CD14-positive monocyte (primary cell): ENCODE results near the gene RAVER1. TPM values are rescaled to one million over a fixed set of nuclear protein-coding genes. Genes with fewer than 3 reads are reported as not detected.

Experiments used
- DNase-seq, 3 donors: peaks; one replicate each; pipeline ENCODE4 v3.0.0-alpha.2; 2011 to 2022
- H2AFZ ChIP-seq: 2 replicates; pipeline ENCODE4 v1.6.0; 2012; ENCODE audit warnings: mild to moderate bottlenecking, low read depth, low read length, inconsistent platforms; ENCODE audit not compliant: insufficient read depth, poor library complexity, severe bottlenecking
- H3K27ac ChIP-seq, 2 donors: 1 replicate in 1 of 2; 2 replicates in 1 of 2; pipeline ENCODE4 v1.5.1; 2012 to 2013; ENCODE audit warnings: low read length in 2 of 2, control low read depth in 1 of 2, inconsistent platforms in 1 of 2, low read depth in 1 of 2, mild to moderate bottlenecking in 1 of 2
- H3K27me3 ChIP-seq, 2 donors: one replicate each; pipeline versions ENCODE4 v1.6.0 to v1.6.1; 2011 to 2013; ENCODE audit warnings: low read length in 2 of 2; ENCODE audit not compliant: control insufficient read depth in 2 of 2, insufficient read depth in 2 of 2
- H3K36me3 ChIP-seq, 2 donors: replicated peaks in 1 of 2; 1 replicate in 1 of 2; 2 replicates in 1 of 2; pipeline versions ENCODE4 v1.5.1 to v1.6.1; 2012 to 2013; ENCODE audit warnings: low read length in 2 of 2, control low read depth in 1 of 2, inconsistent platforms in 1 of 2, mild to moderate bottlenecking in 1 of 2; ENCODE audit not compliant: insufficient read depth in 2 of 2, control insufficient read depth in 1 of 2
- H3K4me1 ChIP-seq, 2 donors: 1 replicate in 1 of 2; 2 replicates in 1 of 2; pipeline versions ENCODE4 v1.5.1 to v1.6.1; 2012 to 2013; ENCODE audit warnings: low read length in 2 of 2, control low read depth in 1 of 2, inconsistent platforms in 1 of 2, mild to moderate bottlenecking in 1 of 2, moderate library complexity in 1 of 2; ENCODE audit not compliant: insufficient read depth in 2 of 2, control insufficient read depth in 1 of 2
- H3K4me2 ChIP-seq: replicated peaks from 2 replicates; pipeline ENCODE3; 2012; ENCODE audit warnings: low read length, moderate library complexity, mild to moderate bottlenecking; ENCODE audit not compliant: poor library complexity, severe bottlenecking; ENCODE audit errors: extremely low read depth
- H3K4me3 ChIP-seq, 3 experiments: fragments of 200-600 bp in 1 of 3; sonication (generic) in 1 of 3; replicated peaks in 1 of 3; 1 replicate in 2 of 3; 2 replicates in 1 of 3; pipeline ENCODE4 v1.5.1; 2011 to 2013; ENCODE audit warnings: low read length in 3 of 3, mild to moderate bottlenecking in 3 of 3, control low read depth in 2 of 3, low read depth in 2 of 3, inconsistent platforms in 1 of 3, moderate library complexity in 1 of 3
- H3K79me2 ChIP-seq: 2 replicates; pipeline ENCODE4 v1.6.0; 2012; ENCODE audit warnings: mild to moderate bottlenecking, control low read depth, inconsistent platforms, low read length, moderate library complexity; ENCODE audit not compliant: insufficient read depth
- H3K9ac ChIP-seq: 2 replicates; pipeline ENCODE4 v1.6.0; 2017; ENCODE audit warnings: low read length, mild to moderate bottlenecking; ENCODE audit not compliant: insufficient read depth, poor library complexity, severe bottlenecking
- H3K9me3 ChIP-seq, 2 donors: replicated peaks in 1 of 2; 1 replicate in 1 of 2; 2 replicates in 1 of 2; pipeline versions ENCODE4 v1.5.1 to v1.6.1; 2012 to 2013; ENCODE audit warnings: low read length in 2 of 2, control low read depth in 1 of 2; ENCODE audit not compliant: control insufficient read depth in 1 of 2, insufficient read depth in 1 of 2
- H4K20me1 ChIP-seq: 2 replicates; pipeline ENCODE4 v1.6.0; 2012; ENCODE audit warnings: mild to moderate bottlenecking, low read length, control low read depth, moderate library complexity; ENCODE audit not compliant: insufficient read depth
- H3K27ac Mint-ChIP-seq, 7 donors: one replicate each; pipeline ENCODE4 v1.8.0; 2020; ENCODE audit warnings: mild to moderate bottlenecking in 7 of 7, mixed read lengths in 7 of 7, moderate library complexity in 6 of 7, inconsistent platforms in 2 of 7
- H3K27me3 Mint-ChIP-seq, 3 donors: one replicate each; pipeline ENCODE4 v1.8.0; 2021 to 2022; ENCODE audit warnings: low read depth in 3 of 3, mild to moderate bottlenecking in 3 of 3, mixed read lengths in 3 of 3, moderate library complexity in 3 of 3, inconsistent platforms in 1 of 3
- H3K36me3 Mint-ChIP-seq, 2 donors: one replicate each; pipeline ENCODE4 v1.8.0; 2020; ENCODE audit warnings: mixed read lengths in 2 of 2, inconsistent platforms in 1 of 2, mild to moderate bottlenecking in 1 of 2
- H3K4me1 Mint-ChIP-seq: one replicate; pipeline ENCODE4 v1.8.0; 2020; ENCODE audit warnings: mild to moderate bottlenecking, mixed read lengths
- H3K4me3 Mint-ChIP-seq, 2 donors: one replicate each; pipeline ENCODE4 v1.8.0; 2020; ENCODE audit warnings: mild to moderate bottlenecking in 2 of 2, mixed read lengths in 2 of 2, moderate library complexity in 1 of 2
- H3K9me3 Mint-ChIP-seq, 7 donors: one replicate each; pipeline ENCODE4 v1.8.0; 2020 to 2022; ENCODE audit warnings: mixed read lengths in 7 of 7, mild to moderate bottlenecking in 6 of 7, moderate library complexity in 6 of 7, inconsistent platforms in 2 of 7
- CTCF ChIP-seq: fragments of 200-600 bp; IDR thresholded peaks from one replicate; pipeline ENCODE4 v1.8.0; 2022; ENCODE audit warnings: antibody characterized with exemption, mild to moderate bottlenecking
- WGBS: methylation state at CpG from one replicate; pipeline ENCODE4 v1.1.5; 2013; ENCODE audit warnings: missing lambda C conversion rate; ENCODE audit not compliant: insufficient coverage; 5-methylcytosine and 5-hydroxymethylcytosine counted together
- intact Hi-C, 2 donors: fragments of 100-400 bp; cut with micrococcal nuclease; formaldehyde crosslinking; loops; one replicate each; pipeline versions ENCODE4 v1.15.0 to v1.15.1; 2023
- polyA plus RNA-seq, 3 donors: library from polyadenylated mRNA; depleted of rRNA in 1 of 3; unstranded in 2 of 3; stranded (reverse) in 1 of 3; fragments of 300-500 nt in 2 of 3; fragments of >200 nt in 1 of 3; fragmentation: Illumina TruSeq in 2 of 3; gene quantifications; 1 replicate in 2 of 3; 2 replicates in 1 of 3; pipeline ENCODE4 v1.2.3, GENCODE V29; 2012 to 2021

Gene RAVER1
- polyA plus RNA-seq, 3 donors = 6.0 to 20.7 (median 9.0) TPM

- peak overlapping the region; percentile 78 for H3K4me2 ChIP-seq
- peaks cover 23 to 62% of the 10 kb centered on the region in 2 donors for H3K27me3 ChIP-seq
- intact Hi-C loops = no loop called here
- H4K20me1 ChIP-seq = peaks cover 39% of the 10 kb centered on the region
- no peak overlapping the region for H3K9ac ChIP-seq
- Mint-ChIP-seq H3K4me3 (peak overlapping the region; percentile 66 to 88), H3K27ac (peak overlapping the region in 3 of 7 donors; percentile 56 to 76 (median 58)), H3K36me3 (peaks cover 38 to 47% of the 10 kb centered on the region in 2 donors), H3K27me3 (peaks cover 52 to 67% (median 65%) of the 10 kb centered on the region in 3 donors), H3K9me3 (peaks cover 0 to 45% (median 26%) of the 10 kb centered on the region in 7 donors), H3K4me1 (peaks cover 84% of the 10 kb centered on the region)
- H3K4me1 ChIP-seq = peaks cover 86 to 91% of the 10 kb centered on the region in 2 donors
- peaks cover 25% of the 10 kb centered on the region in 2 donors for H3K36me3 ChIP-seq
- H3K79me2 ChIP-seq = no peaks in the 10 kb centered on the region
- H3K4me3 ChIP-seq = peak overlapping the region in 2 of 3 experiments; percentile 55 to 74
- TF ChIP-seq CTCF = no peak
- peak overlapping the region; percentile 1 for H2AFZ ChIP-seq
- H3K9me3 ChIP-seq = peaks cover 6 to 12% of the 10 kb centered on the region in 2 donors
- DNase-seq = peak in 1 of 3 donors; percentile 43
- no peak overlapping the region for H3K27ac ChIP-seq
- WGBS = 0% methylated on average over 9 of the region's 23 CpGs
Observed at GRCh38 chr19:10288662-10289166, 44.6 kb downstream of the RAVER1 start.

- Histone ChIP-seq H3K9me3 (peaks cover 0 to 4% of the 10 kb centered on the region in 2 donors), H3K27me3 (peaks cover 20 to 47% of the 10 kb centered on the region in 2 donors), H3K9ac (peak within 1 kb of the TSS; percentile 33), H4K20me1 (peaks cover 55% of the 10 kb centered on the region), H3K4me2 (peak within 1 kb of the TSS; percentile 78), H3K27ac (peak within 1 kb of the TSS; percentile 18 to 51), H3K4me1 (peaks cover 69 to 75% of the 10 kb centered on the region in 2 donors), H3K36me3 (peaks cover 36 to 40% of the 10 kb centered on the region in 2 donors), H3K4me3 (peak within 1 kb of the TSS; percentile 32 to 74 (median 55)), H3K79me2 (no peaks in the 10 kb centered on the region), H2AFZ (peak within 1 kb of the TSS; percentile 67)
- TF ChIP-seq CTCF = no peak
- H3K36me3 Mint-ChIP-seq = peaks cover 50 to 51% of the 10 kb centered on the region in 2 donors
- intact Hi-C loops = no loop called here
- DNase-seq = peak in 2 of 3 donors; percentile 18 to 53
- H3K27ac Mint-ChIP-seq = peak within 1 kb of the TSS; percentile 37 to 83 (median 64)
- H3K9me3 Mint-ChIP-seq = peaks cover 0 to 31% (median 17%) of the 10 kb centered on the region in 7 donors
- H3K4me3 Mint-ChIP-seq = peak within 1 kb of the TSS; percentile 71 to 91
- 1% methylated on average over 54 of the region's 59 CpGs for WGBS
- H3K27me3 Mint-ChIP-seq = peaks cover 36 to 53% (median 48%) of the 10 kb centered on the region in 3 donors
- H3K4me1 Mint-ChIP-seq = peaks cover 68% of the 10 kb centered on the region
Observed at GRCh38 chr19:10286803-10287737, 46.3 kb downstream of the RAVER1 start, which contains the start of gene ICAM4. TSS of gene ICAM4 (plus strand) at chr19:10286955. CDS start at chr19:10287013, 58 bp downstream.
